Right lung (tissue), 5 donors: ENCODE measurements around the gene PALM3. TPM values are rescaled to one million over a fixed set of nuclear protein-coding genes. Genes with fewer than 3 reads are reported as not detected.
A peak's percentile ranks its signal among the peaks of the same experiment; 100 is the strongest.
"Not testable (repeated sequence)": the region's sequence is repeated elsewhere in the genome, so short reads cannot be mapped to it uniquely, and the experiment has no call there.

ENCODE experiments used
- DNase-seq, 2 donors: peaks; one replicate each; pipeline ENCODE4 v3.0.0-alpha.2; 2013
- polyA plus RNA-seq, 5 donors: library from polyadenylated mRNA; unstranded; fragments of 120-200 nt; gene quantifications; one replicate each; pipeline versions ENCODE4 v1.2.1 to v1.2.3, GENCODE V29; 2013; ENCODE audit warnings: inconsistent platforms in 1 of 5, low replicate concordance in 1 of 5; ENCODE audit not compliant: insufficient read length in 5 of 5, insufficient read depth in 1 of 5

The PALM3 gene
- polyA plus RNA-seq, 5 donors = 12.5 to 26.5 (median 22.0) TPM

DNA sequence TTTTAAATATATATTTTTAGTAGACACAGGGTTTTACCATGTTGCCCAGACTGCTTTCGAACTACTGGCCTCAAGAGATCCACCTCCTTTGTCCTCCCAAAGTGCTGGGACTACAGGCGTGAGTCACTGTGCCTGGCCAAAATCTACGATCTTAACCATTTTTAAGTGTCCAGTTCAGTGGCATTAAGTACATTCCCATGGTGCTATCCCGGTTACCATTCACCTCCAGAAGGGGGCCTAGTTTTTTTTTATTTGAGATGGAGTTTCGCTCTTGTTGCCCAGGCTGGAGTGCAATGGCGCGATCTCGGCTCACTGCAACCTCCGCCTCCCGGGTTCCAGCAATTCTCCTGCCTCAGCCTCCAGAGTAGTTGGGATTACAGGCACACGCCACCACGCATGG lies 26.7 kb downstream of the PALM3 start:
- DNase-seq = not testable (repeated sequence)

DNA sequence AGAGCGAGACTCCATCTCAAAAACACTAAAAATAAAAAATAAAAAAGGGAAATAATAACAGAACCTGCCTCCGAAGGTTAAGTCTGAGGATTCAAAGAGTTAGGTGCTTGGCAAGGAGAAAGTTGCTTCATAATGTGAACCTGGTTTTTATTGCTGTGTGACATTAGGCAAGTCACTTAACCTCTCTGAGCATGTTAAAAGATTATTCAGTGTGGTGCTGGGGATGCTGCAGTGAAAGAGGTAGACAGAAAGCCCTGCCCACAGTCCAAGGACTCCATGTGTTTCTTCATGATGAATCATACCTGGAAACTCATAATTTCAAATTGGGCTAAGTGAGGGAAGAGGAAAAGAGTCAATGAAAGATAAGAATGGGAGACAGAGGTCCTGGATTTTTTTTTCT lies 27.9 kb downstream of the PALM3 start:
- no peak for DNase-seq

DNA sequence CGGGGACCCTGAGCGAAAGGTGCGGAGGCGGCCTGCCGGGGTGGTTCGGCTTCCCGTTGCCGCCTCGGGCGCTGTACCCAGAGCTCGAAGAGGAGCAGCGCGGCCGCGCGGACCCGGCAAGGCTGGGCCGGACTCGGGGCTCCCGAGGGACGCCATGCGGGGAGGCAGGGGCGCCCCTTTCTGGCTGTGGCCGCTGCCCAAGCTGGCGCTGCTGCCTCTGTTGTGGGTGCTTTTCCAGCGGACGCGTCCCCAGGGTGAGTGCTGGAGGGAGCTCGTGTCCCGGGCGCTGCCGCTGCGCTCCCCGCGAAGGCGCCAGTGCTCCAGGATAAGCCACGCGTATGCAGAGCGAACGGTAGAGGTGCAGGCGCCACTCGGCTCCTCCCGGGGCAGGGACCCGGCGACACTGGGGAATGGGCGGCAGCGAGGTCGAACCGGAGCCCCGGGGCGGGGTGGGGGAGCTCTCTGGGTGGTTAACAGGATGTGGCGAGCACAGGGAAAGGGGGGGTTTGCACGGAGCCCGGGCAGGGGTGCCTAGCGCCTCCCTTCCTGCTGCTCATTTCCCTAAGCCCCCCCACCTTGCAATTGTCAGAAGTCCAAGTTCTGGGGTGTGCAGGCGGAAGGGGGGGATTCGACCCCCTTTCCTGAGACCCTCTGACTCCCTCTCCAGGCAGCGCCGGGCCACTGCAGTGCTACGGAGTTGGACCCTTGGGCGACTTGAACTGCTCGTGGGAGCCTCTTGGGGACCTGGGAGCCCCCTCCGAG lies 30.0 kb downstream of the PALM3 start, which contains the start of gene IL27RA:
IL27RA (plus strand) TSS at position 44 of the 762 bp plus-strand sequence; CDS start at position 155, 111 bp downstream.
- peak; percentile 46 to 52 for DNase-seq

DNA sequence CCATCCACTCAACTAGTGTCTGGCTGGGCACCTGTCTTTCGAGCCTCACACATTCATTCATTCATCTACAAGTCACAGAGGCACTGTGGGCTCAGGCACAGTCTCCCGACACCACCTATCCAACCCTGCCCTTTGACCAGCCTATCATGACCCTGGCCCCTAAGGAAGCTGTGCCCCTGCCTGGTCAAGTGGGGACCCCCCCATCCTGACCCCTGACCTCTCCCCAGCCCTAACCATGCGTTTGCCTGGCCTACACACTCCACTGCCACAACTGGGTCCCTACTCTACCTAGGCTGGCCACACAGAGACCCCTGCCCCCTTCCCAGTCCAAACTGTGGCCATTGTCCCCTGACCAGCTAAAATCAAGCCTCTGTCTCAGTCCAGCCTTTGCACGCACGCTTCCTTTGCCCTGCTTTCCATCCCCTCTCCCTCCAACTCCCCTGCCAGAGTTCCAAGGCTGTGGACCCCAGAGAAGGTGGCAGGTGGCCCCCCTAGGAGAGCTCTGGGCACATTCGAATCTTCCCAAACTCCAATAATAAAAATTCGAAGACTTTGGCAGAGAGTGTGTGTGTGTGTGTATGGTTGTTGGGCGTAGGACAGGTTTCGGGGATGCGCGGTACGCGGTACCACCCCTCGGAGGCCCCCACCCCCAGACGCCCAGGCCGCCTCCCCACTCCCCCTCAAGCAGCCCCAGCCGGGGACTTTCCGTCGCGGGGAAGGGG lies 30.7 kb downstream of the PALM3 start:
- DNase-seq = no peak

DNA sequence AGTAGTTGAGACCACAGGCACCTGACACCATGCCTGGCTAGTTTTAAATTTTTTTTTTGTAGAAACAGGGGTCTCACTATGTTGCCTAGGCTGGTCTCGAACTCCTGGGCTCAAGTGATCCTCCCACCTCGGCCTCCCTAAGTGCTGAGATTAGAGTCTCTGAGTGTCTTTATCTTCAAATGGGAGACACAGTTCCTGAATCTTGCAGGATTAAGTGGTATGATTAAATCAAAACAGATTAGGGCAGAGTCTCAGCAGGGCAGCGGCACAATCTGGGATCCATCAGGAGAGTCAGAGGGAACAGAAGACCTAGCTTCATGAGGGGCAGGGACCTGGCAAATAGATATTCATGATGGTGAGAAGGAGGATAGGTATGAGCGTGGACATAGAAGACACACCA lies 33.0 kb downstream of the PALM3 start:
- DNase-seq = no peak

DNA sequence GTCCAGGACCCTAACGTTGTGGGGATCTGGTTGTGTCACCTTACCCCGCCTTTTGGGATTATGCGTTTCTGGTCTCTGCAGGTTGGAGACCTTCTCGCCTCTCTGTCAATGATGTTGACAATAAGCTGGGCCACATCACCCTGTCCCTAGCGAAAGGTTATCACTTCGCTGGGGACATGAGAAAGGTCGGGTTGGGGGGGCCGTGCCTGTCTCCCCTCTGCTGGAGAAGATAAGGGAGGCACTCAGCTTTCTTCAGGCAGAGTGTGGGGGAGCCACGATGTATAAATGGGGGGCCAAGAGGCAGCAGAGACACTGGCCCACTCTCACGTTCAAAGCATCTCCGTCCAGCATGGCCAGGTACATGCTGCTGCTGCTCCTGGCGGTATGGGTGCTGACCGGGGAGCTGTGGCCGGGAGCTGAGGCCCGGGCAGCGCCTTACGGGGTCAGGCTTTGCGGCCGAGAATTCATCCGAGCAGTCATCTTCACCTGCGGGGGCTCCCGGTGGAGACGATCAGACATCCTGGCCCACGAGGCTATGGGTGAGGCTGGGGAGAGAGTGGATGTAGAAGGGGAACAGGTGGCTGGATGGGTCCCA lies 33.9 kb downstream of the PALM3 start, which contains the start of gene RLN3:
RLN3 (plus strand) TSS at position 293 of the 595 bp plus-strand sequence; CDS start at position 350, 57 bp downstream.
- no peak for DNase-seq

DNA sequence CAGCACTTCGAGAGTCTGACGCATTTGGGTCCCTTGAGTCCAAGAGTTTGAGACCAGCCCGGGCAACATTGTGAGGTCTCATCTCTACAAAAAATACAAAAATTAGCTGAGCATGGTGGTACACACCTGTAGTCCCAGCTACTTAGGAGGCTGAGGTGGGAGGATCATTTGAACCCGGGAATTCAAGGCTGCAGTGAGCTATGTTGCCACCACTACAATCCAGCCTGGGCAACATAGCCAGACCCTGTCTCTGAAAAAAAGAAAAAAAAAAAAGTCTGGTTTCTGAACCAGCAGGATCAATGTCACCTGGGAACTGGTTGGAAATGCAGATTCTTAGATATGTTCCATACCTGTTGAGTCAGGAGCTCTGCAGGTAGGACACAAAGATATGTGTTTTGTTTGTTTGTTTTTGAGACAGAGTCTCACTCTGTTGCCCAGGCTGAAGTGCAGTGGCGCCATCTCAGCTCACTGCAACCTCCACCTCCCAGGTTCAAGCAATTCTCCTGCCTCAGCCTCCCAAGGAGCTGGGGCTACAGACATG lies 35.2 kb downstream of the PALM3 start:
- DNase-seq = not testable (repeated sequence)

DNA sequence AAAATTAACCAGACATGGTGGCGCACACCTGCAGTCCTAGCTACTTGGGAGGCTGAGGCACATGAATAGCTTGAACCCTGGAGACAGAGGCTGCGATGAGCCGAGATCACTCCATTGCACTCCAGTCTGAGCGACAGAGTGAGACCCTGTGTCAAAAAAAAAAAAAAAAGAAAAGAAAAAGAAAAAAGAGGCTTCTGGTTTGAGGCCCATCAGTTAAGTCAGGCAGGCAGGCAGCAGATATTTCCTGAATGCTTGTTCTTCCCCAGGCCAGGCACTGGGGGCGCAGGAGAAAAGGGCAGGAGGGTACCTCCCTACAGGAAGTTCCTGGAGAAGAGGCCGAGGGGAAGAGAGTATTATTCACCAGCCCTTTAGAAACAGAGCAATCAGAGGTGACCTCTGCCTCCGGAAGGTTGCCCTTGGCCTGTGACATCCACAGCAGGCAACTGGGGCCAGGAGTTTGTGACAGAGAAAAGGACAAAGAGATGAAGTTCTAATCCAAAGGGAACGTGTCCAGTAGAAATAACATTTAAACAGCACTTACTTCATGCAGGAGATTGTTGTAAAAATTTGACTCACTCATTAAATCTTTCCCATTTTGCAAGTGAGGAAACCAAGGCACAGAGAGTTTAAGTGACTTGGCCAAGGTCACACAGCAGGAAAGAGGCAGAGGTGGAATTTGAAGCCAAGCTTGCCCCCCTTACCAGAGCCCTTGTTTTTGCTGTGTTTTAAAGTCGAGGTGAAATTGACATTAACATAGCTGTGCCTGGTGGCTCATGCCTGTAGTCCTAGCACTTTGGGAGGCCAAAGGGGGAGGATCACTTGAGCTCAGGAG lies 38.3 kb downstream of the PALM3 start:
- peak in 1 of 2 donors; percentile 30 for DNase-seq

DNA sequence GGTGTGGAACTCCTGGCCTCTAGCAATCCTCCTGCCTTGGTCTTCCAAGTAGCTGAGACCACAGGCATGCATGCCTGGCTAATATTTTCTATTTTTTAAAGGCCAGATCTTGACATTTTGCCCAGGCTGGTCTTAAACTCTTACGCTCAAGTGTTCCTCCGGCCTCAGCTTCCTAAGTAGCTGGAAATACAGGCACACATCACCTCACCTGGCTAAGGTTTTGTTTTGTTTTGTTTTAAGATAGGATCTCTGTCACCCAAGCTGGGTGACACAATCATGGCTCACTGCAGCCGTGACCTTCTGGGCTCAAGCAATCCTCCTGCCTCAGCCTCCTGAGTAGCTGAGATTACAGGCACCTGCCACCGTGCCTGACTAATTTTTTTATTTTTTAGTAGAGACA lies 39.4 kb downstream of the PALM3 start:
- no peak for DNase-seq

DNA sequence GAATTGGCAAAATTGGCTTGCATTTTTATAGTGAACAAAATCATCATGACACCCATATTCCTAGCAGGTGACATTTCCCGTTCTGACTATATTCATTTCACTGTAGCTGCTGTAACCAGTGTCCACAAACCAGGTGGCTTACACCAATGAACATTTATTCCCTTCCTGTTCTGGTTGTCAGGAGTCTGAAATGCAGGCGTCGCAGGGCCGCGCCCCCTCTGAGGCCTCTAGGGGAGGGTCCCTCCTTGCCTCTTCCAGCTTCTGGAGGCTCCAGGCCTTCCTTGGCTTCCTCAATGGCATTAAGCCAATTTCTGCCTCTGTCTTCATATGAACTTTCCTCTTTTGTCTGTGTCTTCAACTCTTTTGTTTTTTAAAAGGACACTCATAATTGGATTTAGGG lies 40.4 kb downstream of the PALM3 start:
- DNase-seq = no peak

DNA sequence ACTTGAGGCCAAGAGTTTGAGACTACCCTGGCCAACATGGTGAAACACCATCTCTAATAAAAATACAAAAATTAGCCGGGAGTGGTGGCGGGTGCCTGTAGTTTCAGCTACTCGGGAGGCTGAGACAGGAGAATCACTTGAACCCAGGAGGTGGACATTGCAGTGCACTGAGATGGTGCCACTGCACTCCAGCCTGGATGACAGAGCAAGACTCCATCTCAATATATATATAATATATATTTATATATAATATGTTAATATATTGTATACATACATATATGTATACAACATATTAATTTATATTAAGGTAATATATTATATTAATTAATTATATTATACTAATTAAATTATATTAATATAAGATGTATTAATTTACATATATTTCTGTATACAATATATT lies 42.1 kb downstream of the PALM3 start:
- DNase-seq = not testable (repeated sequence)

DNA sequence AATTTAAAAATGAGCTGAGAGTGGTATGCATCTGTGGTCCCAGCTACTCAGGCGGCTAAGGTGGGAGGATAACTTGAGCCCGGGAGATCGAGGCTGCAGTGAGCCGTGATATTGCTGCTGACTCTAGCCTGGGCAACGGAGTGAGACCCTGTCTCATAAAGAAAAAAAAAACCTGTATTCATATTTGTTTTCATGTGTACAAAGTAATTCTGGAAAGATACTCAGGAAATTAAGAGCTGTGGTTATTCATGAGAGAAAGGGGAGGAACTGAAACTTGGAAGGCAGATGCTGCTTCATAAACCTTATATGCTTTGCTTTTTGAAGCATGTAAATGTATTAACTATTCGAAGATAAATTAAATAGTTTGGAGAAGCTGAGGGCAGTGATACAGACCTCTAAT lies 42.8 kb downstream of the PALM3 start:
- no peak for DNase-seq

DNA sequence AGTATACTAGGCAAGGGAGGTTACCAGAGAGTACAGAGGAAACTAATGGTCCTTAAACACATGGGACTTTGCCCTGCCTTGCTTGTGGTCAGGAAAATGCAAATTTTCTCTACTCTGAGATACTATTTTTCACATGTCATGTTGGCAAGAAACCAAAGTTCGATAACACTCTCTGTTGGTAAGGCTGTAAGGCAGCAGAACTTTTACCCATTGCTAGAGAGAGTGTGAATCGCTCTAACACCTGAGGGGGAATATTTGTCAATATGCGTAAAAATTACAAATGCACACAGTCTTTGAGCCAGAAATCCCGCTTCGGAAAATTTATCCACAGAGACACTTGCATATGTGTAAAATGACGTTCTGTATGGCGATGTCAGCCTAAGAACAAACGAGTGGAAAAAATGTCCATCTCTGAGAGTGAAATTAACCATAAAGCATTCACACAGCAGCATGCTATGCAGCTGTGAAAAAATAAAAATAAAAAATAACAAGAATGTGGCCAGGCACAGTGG lies 46.3 kb downstream of the PALM3 start:
- no peak for DNase-seq

DNA sequence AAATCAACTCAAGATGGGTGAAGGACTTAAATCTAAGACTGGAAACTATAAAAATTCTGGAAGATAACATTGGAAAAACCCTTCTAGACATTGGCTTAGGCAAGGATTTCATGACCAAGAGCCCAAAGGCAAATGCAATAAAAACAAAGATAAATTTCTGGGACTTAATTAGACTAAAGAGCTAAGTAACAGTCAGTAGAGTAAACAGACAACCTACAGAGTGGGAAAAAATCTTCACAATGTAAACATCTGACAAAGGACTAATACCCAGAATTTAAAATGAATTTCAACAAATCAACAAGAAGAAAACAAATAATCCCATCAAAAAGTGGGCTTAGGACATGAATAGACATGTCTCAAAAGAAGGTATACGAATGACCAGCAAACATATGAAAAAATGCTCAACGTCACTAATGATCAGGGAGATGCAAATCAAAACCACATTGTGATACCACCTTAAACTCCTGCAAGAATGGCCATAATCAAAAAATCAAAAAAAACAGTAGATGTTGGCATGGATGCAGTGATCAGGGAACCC lies 49.4 kb downstream of the PALM3 start:
- DNase-seq = no peak

DNA sequence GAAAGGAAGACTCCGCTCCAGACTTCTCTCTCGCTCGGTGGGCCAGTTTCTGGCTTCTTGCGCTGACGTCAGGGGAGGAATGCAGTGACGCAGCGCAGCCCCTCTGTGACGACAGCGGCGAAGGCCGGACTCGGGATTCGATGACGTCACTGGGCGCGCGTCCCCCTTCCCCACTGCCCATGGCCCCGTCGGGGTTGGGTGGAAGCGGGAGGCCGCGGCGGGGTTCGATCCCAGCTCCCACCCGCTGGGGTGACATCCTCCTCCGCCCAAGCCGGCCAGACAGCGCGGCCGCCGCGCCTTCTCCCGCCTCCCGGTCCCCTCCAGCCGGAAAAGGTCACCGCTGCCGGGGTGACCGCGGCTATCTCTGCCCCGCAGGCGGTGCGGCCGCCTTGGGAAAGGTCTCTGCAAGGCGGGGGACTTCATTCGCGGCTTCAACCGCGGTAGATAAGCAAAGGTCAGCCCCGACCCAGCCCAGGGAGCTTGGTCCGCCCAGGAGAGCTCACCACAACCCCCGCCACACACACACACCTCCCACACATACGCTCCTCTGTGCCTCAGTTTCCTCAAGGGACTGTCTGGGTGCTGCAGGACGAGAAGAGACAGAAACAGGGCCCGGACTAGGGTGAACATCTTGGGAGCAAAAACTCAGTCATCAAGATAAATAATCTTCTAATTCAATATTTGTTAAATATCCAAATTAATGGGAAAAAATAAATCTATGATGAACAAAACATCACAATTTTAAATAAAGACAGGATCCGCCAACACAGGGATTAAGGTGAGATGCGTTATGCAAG lies 54.9 kb downstream of the PALM3 start:
- no peak for DNase-seq

DNA sequence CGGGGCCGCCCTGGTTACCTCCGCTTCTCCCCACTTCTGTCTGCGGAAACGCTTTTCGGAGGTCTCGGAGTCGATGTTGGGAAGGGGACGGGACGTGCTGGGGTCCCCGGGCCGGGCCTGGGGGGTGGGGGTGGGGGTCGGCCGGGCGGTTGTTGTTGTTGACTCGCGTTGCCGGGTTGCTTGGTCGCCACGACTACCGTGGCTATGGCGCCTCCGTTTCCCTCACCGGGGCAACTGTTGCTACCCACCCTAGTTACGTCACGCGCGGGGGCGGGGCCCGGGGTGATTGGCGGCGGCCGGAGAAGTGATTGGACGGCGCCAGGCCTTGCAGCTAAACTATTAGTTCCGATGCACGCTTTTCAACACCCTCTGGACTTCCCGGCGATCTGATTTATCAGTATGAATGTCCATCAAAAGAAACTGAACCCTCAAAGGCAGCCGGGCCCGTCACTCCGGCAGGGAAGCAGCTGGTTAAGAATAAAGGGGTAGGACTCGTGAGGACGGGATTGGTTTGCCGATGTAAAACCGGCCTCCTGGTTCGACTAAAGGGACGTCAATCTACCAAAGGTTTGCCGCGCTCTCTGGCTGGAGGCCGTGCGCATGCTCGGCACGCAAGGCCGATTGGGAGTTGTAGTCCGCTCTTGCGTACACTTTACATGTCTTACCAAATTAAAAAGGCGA lies 55.7 kb downstream of the PALM3 start, which contains the start of gene RFX1:
RFX1 (minus strand) TSS at position 236 of the 681 bp plus-strand sequence. CDS start 12,477 bp downstream, outside the sequence.
- DNase-seq = peak; percentile 99

DNA sequence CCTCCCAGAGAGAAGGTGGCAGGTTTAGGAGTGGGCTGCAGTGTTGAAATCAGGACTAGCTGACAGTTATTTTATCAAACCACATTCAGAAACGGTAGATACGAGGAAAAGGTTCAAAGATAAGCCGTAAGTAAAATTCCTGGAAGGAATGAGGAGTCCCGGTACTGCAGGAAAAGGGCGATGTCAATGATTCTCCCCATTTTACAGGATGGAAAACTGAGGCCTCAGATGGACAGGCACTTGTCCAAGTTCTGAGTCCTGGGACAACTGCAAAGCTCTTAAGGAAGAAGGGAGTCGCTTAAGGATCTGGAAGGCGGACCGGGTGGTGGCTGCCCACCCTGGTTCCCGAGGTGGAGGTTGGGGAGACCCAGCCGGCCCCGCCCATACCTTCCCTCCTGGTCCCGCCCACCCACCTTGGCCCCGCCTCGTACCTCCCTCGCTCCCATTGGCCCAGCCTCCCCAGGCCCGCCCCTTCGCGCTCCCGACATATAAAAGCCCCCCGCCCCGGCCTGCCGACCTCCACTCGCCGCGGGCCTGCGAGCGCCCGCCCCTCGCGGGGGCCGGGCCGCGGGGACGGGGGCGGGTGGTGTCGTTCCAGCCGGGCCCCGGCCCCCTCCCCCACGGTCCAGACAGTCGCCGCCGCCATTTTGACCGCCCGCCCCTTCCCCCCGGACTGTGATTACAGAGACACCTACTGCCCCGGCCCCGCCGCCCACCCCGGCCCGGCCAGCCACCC lies 56.4 kb downstream of the PALM3 start:
- DNase-seq = peak; percentile 87 to 89

DNA sequence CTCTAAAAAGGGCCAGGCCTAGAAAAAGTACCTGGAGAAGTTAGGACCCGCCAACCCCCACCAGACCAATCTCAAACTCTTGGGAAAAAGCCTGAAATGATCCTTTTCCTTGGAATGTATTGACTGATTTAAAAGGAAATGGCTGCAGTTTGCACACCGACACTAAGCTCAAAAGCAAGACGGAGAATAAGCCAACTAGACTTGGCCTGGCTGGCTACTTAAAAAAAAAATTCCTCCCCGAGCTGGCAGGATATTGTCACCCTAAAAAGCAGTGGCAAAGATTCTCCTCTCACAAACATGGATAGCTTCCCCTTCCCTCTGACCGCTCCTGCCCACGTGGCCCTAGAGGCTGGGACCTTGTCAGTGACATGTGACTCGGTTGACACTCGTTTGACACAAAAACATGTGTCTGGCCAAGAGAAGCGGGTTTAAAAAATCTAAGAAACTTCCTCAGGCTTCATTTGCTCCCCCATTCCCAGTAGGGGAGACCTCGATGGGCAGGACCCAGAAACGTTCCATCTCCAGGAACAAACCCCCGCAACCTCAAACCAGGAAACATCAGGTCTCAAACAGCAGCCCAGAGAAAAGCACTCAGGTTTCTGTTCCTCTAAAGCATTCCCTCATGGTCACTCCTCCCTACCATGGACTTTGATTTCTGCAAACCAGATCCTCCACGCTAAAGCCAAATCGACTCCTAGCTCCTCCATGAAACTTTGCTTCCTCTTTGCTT lies 57.1 kb downstream of the PALM3 start:
- peak; percentile 18 to 32 for DNase-seq
